Activated T-helper 2 cell treated with anti-CD3 and anti-CD28 coated beads, Interferon-gamma antibody, Interleukin-2, Interleukin-4, amounts not matched to agents 10 μg/mL and 5 μg/mL and 100 μg/mL, durations not matched to agents 14 hours and 24 hours and 36 hours (primary cell): Measurements from ENCODE around the gene CTNNBIP1. TPM values are rescaled to one million over a fixed set of nuclear protein-coding genes. Genes with fewer than 3 reads are reported as not detected.

Experiments used
- DNase-seq: peaks from one replicate; pipeline ENCODE4 v3.0.0; 2021; ENCODE audit warnings: low spot score
- H3K27ac Mint-ChIP-seq: one replicate; pipeline ENCODE4 v1.8.0; 2021; ENCODE audit warnings: mixed read lengths
- H3K27me3 Mint-ChIP-seq: one replicate; pipeline ENCODE4 v1.8.0; 2021; ENCODE audit warnings: low read depth, mixed read lengths
- H3K36me3 Mint-ChIP-seq: one replicate; pipeline ENCODE4 v1.8.0; 2021; ENCODE audit warnings: low read depth, mixed read lengths
- H3K4me1 Mint-ChIP-seq: one replicate; pipeline ENCODE4 v1.8.0; 2021; ENCODE audit warnings: low read depth, mixed read lengths
- H3K4me3 Mint-ChIP-seq: one replicate; pipeline ENCODE4 v1.8.0; 2021; ENCODE audit warnings: low read depth, mild to moderate bottlenecking, moderate library complexity, mixed read lengths
- H3K9me3 Mint-ChIP-seq: one replicate; pipeline ENCODE4 v1.8.0; 2021; ENCODE audit warnings: mixed read lengths
- intact Hi-C: fragments of 100-400 bp; cut with micrococcal nuclease; formaldehyde crosslinking; loops from one replicate; pipeline ENCODE4 v1.15.1; 2023
- total RNA-seq: library from RNA; stranded (reverse); gene quantifications from 2 replicates; pipeline ENCODE4 v1.2.3, GENCODE V29; 2022

CTNNBIP1 gene
- total RNA-seq, 1 donor from 2014 or later, result 7.5 TPM

DNA sequence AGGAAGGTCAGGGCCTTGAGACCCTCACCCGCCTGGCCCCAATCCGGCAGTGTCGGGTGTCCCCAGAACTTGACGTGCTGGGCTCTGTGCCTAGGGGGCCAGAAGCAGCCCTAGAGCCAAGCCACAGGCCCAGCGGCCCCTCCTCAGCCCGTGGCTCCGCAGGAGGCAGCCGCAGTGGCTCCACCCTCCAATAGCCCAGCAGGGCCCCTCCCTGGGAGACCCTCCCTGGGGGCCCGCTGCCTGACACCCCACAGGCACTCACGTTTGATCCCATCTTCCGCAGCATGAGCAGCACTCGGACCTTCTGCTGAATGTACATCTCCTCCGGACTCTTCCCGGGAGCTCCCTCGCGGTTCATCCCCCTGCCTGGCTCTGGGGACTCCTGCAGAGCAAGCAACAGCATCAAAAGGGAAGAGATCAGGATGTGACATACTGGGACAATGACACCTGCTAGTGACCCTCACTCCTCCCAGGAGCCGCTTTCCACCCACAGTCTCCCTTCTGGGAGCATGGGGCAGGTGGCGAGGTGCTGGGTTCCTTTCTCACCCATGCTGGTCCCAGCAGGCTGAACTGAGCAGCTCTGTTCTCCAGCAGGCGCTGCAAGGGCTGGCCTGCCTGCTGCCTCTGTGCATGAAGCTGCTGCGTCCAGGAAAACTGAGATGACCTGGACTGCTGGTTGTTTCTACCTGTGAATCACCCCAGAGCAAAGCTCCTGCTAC lies 38.2 kb downstream of the CTNNBIP1 start:
- no peak overlapping the region for H3K4me3 Mint-ChIP-seq
- intact Hi-C loops, result loop anchor here (10.0 kb wide), 1 partner anchor 283 kb away; no protein-coding TSS in a partner anchor
- H3K4me1 Mint-ChIP-seq, result peaks cover 8% of the 10 kb centered on the region
- no peak for DNase-seq
- no peaks in the 10 kb centered on the region for H3K36me3 Mint-ChIP-seq
- H3K27me3 Mint-ChIP-seq, result no peaks in the 10 kb centered on the region
- no peak overlapping the region for H3K27ac Mint-ChIP-seq
- no peaks in the 10 kb centered on the region for H3K9me3 Mint-ChIP-seq

DNA sequence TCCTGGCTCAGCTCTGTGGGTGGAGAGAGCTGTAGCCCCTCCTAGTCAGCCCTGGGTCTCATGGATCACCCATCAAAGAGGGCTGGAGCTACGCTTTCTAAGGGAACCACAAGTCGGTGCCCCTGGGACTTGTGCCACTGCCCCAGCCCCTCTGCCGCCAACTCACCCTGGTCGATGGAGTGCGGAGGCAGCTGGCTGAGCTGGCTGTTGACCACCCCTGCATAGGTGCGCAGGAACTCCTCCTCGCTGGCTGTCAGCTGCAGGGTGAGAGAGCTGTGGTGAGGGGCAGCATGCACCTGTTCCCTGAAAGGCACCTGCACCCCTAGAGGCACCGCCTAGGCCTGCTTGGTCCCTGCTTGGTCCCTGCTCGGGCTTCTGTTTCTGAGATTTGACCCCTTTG lies 39.0 kb downstream of the CTNNBIP1 start:
- H3K36me3 Mint-ChIP-seq, result no peaks in the 10 kb centered on the region
- DNase-seq, result no peak
- H3K27ac Mint-ChIP-seq, result no peak overlapping the region
- no peaks in the 10 kb centered on the region for H3K27me3 Mint-ChIP-seq
- H3K9me3 Mint-ChIP-seq, result no peaks in the 10 kb centered on the region
- H3K4me1 Mint-ChIP-seq, result peaks cover 9% of the 10 kb centered on the region
- no peak overlapping the region for H3K4me3 Mint-ChIP-seq
- intact Hi-C loops, result loop anchor here (10.0 kb wide), 1 partner anchor 284 kb away; no protein-coding TSS in a partner anchor

DNA sequence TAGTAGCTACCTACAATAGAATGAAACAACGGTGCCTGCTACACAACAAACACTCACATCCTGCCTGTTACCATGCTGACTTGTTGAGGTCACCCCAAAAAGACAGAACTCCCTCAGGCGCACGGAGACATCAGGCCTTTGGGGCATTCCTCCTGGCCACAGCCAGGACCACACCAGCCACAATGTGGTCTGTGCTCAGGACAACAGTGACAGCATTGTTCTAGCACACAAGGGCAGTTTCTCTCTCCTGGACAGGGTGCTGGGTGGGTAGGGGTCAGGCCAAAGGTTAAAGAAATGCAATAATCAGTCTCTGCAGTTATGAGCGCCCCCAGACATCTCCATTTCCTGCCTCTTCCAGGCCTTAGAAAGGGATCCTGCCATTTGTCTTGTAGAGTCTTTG lies 39.5 kb downstream of the CTNNBIP1 start:
- no peak for DNase-seq
- Mint-ChIP-seq H3K27me3 (no peaks in the 10 kb centered on the region), H3K9me3 (no peaks in the 10 kb centered on the region), H3K27ac (no peak overlapping the region), H3K36me3 (no peaks in the 10 kb centered on the region), H3K4me3 (no peak overlapping the region), H3K4me1 (peaks cover 9% of the 10 kb centered on the region)
- intact Hi-C loops, result loop anchor here (10.0 kb wide), 1 partner anchor 284 kb away; no protein-coding TSS in a partner anchor

DNA sequence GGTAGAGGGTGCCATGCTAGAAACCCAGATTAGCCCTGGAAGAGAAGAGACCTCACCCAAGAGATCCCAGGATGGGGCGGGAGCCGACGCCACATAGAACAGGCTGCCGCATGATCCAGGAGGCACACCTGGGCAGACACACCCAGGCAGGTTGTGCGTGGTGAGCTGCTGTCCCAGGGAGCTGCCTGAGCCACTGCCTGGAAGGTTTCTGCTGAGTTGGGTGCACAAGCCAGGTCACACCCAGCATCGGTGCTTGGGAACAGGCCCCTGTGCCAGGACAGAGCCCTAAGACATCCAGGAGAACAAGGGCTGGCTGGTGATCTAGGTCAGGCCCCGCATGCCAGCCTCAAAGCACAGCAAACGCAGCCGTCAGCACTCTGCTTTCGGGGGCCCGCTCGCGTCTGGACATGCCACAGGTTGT lies 40.2 kb downstream of the CTNNBIP1 start:
- Mint-ChIP-seq H3K27ac (no peak overlapping the region), H3K4me3 (no peak overlapping the region), H3K4me1 (peaks cover 5% of the 10 kb centered on the region), H3K36me3 (no peaks in the 10 kb centered on the region), H3K9me3 (no peaks in the 10 kb centered on the region), H3K27me3 (no peaks in the 10 kb centered on the region)
- intact Hi-C loops, result loop anchor here (5.0 to 10.0 kb wide), 3 partner anchors 145 to 285 kb away; no protein-coding TSS in a partner anchor
- DNase-seq, result no peak

DNA sequence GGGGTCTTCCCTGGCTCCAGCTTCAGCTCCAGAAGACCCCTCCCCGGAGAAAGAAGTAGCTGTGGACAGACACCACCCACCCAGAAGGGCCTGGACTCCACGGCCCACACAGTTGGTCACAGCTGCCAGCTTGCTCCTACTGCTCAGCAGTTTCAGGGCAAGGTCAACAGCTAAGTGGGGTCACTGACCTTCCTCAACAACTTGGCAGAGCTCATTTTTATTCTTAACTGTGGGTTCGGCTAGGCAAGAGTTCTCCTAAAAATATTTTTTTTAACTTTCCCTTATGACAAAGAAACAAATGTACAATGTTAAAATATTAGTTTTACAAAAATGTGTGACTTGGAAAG lies 41.9 kb downstream of the CTNNBIP1 start:
- H3K27ac Mint-ChIP-seq, result no peak overlapping the region
- no peaks in the 10 kb centered on the region for H3K36me3 Mint-ChIP-seq
- peaks cover 4% of the 10 kb centered on the region for H3K4me1 Mint-ChIP-seq

DNA sequence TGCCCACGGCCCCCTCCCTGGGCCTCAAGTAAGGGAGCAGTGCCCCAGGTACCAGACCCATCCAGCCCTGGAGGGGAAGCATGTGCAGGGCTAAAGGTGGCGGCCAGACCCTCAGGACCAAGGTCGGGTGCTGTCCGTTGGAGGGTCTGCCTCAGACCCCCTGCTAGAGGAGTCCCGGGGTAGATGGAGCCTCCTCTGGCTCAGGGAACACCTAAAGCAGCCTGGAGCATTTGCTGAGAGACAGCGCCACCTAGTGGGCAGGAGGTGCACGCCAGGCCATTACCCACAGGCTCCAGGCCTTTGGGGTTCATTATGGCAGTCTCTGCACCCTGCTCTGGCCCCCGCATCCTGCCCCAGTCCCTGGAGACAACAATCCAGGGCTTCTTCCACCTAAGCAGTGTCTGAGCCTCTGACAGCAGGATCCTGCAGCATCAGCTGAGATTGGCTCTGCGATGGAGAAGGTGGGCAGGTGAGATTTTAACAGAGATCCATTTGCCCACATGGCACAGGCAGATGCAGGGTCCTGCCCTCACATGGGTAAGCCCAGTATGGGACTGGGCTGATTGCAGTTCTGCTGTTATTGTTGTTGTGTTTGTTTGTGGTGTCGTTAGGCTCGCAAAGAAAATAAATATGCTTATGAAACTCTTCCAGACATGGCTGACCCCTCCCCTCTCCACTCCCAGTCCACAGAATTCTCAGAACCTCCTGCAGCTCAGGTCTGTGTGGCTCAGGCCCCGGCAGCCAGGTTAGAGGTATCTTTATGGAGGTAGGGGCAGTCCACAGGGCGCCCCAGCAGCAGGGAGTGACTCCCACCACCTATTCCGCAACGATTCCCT lies 42.4 kb downstream of the CTNNBIP1 start:
- Mint-ChIP-seq H3K4me3 (no peak overlapping the region), H3K36me3 (no peaks in the 10 kb centered on the region), H3K27ac (no peak overlapping the region), H3K9me3 (no peaks in the 10 kb centered on the region), H3K27me3 (no peaks in the 10 kb centered on the region), H3K4me1 (peaks cover 4% of the 10 kb centered on the region)
- DNase-seq, result peak; percentile 77
- intact Hi-C loops, result loop anchor here (1.0 to 10.0 kb wide), 3 partner anchors 83 to 240 kb away; no protein-coding TSS in a partner anchor

More for the DNA sequence above, 41.9 kb downstream of the CTNNBIP1 start:
- Mint-ChIP-seq H3K27me3 (no peaks in the 10 kb centered on the region), H3K9me3 (no peaks in the 10 kb centered on the region), H3K4me3 (no peak overlapping the region)
- DNase-seq, result no peak
- intact Hi-C loops, result loop anchor here (5.0 to 10.0 kb wide), 2 partner anchors 143 to 241 kb away; no protein-coding TSS in a partner anchor

DNA sequence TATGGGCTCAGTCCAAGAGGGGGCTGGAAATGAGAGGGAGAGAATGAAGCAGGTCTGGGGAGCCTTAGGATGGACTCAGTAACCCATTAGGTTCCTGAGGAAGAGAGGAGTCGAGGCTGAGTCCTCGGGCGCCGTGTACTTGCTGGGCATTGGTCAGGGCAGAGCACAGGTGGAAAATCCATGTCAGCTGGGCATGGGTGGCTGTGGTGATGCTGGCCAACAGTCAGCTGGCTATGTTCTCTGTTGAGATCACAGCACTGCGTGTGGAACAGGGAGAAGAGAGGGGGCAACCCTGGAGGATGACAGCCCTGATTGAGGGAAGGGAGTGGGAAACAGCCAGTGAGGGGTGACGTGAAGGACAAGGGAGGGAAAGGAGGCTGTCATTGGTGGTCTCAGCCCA lies 43.2 kb downstream of the CTNNBIP1 start:
- Mint-ChIP-seq H3K9me3 (no peaks in the 10 kb centered on the region), H3K27me3 (no peaks in the 10 kb centered on the region), H3K27ac (no peak overlapping the region), H3K4me1 (peaks cover 4% of the 10 kb centered on the region), H3K4me3 (no peak overlapping the region), H3K36me3 (no peaks in the 10 kb centered on the region)
- intact Hi-C loops, result loop anchor here (1.0 to 10.0 kb wide), 3 partner anchors 83 to 240 kb away; no protein-coding TSS in a partner anchor
- DNase-seq, result no peak

DNA sequence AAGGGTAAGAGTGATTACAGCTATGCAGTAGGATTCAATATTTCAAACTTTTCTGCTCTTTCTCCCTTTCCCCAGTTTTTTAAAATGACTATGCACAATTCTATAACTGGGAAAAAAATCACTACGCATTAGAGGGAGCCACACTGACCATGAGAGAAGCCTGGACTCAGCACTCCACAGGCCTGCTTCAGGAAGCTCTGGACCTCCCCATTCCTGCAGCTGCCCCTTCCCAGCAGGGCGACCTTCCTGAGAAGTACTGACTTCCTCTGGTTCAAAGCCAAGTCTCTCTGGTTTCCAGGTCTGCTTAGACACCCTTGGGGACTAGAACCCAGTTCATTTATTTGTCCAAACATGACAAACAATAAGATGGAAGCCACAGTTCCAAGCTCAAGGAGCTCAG lies 44.3 kb downstream of the CTNNBIP1 start:
- intact Hi-C loops, result loop anchor here (5.0 to 10.0 kb wide), 2 partner anchors 141 to 238 kb away; no protein-coding TSS in a partner anchor
- no peak for DNase-seq
- no peaks in the 10 kb centered on the region for H3K9me3 Mint-ChIP-seq

DNA sequence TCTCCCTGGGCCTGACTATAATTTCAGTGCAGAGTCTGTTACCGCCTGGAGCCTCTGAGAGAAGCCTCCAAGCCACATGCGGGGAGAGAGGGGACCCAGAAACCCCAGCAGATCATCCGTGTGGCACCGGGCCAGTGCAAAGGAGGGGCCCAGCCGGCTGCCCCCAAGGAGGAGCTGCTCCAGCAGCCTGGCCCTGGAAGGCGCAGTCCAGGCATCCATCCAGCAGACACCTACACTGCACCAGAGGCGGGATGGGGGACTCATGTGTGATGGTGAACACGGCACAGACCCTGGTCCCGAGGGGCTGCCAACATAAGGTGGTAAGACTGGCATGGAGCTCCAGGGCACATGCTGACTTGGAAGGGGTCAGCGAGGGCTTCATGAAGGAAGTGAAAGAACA lies 46.7 kb downstream of the CTNNBIP1 start:
- no peak for DNase-seq
- H3K27me3 Mint-ChIP-seq, result no peaks in the 10 kb centered on the region
- no peak overlapping the region for H3K27ac Mint-ChIP-seq
- H3K9me3 Mint-ChIP-seq, result no peaks in the 10 kb centered on the region
- H3K36me3 Mint-ChIP-seq, result no peaks in the 10 kb centered on the region
- peaks cover 12% of the 10 kb centered on the region for H3K4me1 Mint-ChIP-seq
- H3K4me3 Mint-ChIP-seq, result no peak overlapping the region
- intact Hi-C loops, result loop anchor here (10.0 kb wide), 1 partner anchor 139 kb away; no protein-coding TSS in a partner anchor

More for the DNA sequence above, 44.3 kb downstream of the CTNNBIP1 start:
- no peak overlapping the region for H3K27ac Mint-ChIP-seq
- H3K4me1 Mint-ChIP-seq, result peaks cover 4% of the 10 kb centered on the region
- H3K27me3 Mint-ChIP-seq, result no peaks in the 10 kb centered on the region
- no peaks in the 10 kb centered on the region for H3K36me3 Mint-ChIP-seq
- no peak overlapping the region for H3K4me3 Mint-ChIP-seq

DNA sequence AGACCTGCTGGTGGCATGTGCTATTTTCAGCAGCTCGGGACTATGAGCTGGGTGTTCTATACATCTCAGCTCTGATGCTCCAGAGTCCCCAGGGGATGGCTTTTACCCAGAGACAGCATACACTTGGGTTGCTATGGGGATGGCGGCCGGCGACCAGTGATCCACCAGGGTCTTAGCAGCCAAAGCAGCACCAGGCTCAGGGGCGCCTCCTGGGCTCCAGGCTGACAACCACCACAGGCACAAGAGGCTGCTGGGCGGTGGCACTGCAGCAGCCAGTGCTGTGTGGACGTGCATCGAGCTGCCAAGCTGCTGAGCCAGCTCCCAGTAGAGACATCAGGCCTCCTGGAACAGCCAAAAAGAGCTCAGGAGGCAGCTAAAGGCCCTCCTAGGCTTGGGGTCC lies 48.7 kb downstream of the CTNNBIP1 start:
- Mint-ChIP-seq H3K4me3 (no peak overlapping the region), H3K36me3 (no peaks in the 10 kb centered on the region), H3K27ac (no peak overlapping the region), H3K9me3 (no peaks in the 10 kb centered on the region), H3K4me1 (peaks cover 9% of the 10 kb centered on the region), H3K27me3 (no peaks in the 10 kb centered on the region)
- DNase-seq, result no peak
- intact Hi-C loops, result loop anchor here (10.0 kb wide), 1 partner anchor 137 kb away; no protein-coding TSS in a partner anchor

DNA sequence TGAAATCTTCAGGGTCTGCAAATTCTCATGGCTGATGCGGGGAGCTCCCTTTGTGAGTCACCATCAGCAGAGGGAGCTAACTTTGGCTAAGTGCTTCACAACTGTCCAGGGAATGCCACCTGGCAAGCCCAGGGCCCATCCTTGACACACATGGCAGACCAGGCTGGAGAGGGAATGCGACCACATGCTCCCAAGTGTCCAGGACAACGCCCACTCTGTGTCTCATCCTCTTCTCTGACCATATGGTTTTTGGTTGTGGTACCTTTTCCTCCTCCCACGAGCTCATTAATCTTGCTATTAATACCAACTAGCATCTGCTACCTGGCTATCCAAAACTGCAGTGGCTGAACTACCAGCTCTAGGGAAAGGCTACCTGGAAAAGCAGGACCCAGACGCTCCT lies 49.2 kb downstream of the CTNNBIP1 start:
- H3K27me3 Mint-ChIP-seq, result no peaks in the 10 kb centered on the region
- no peak for DNase-seq
- H3K4me1 Mint-ChIP-seq, result peaks cover 9% of the 10 kb centered on the region
- no peaks in the 10 kb centered on the region for H3K36me3 Mint-ChIP-seq
- intact Hi-C loops, result loop anchor here (10.0 kb wide), 1 partner anchor 136 kb away; no protein-coding TSS in a partner anchor
- H3K4me3 Mint-ChIP-seq, result no peak overlapping the region
- H3K27ac Mint-ChIP-seq, result no peak overlapping the region
- H3K9me3 Mint-ChIP-seq, result no peaks in the 10 kb centered on the region

DNA sequence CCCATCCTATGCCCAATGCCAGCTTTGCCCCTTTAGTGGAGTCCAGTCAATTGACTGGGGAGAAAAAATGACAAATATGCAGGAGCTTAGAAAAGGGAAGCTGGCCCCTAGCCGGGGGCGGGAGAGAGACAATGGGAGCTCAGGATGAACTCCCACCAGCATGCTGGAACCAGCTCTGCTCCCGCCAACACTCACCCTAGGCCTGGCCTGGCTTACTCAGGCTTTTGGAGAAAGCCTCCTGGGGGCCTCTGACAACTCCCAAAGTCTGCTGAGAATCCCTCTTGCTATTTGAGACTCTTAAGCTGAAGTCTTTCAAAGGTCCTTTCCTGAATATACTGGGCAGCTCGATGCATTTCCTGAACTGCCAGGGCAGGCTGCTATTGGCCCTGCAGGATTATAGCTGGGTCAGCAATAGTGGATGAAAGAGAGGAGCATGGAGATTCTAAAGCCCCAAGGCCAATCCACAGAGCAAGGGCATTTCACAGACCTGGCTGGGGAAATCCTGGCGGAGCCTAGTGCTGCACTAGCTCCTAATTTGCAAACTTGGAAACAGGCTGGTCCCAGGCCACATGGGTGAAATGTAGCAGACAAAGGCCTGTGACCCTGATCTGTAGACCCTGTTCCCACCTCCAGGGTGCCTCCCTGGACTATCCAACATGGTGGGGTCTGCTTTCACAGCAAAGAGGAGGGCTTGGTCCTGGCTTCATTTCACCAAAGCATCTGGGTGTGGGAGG lies 50.6 kb downstream of the CTNNBIP1 start:
- H3K27ac Mint-ChIP-seq, result no peak overlapping the region
- no peaks in the 10 kb centered on the region for H3K36me3 Mint-ChIP-seq
- H3K27me3 Mint-ChIP-seq, result no peaks in the 10 kb centered on the region
- intact Hi-C loops, result loop anchor here (10.0 kb wide), 1 partner anchor 135 kb away; no protein-coding TSS in a partner anchor
- no peak for DNase-seq
- no peaks in the 10 kb centered on the region for H3K9me3 Mint-ChIP-seq
- H3K4me1 Mint-ChIP-seq, result peaks cover 9% of the 10 kb centered on the region
- no peak overlapping the region for H3K4me3 Mint-ChIP-seq
